Stimulated activated CD8-positive, alpha-beta memory T cell treated with anti-CD3 and anti-CD28 coated beads, Interleukin-2, amount 100 ng/mL, for 1 hour (primary cell): ENCODE data around the gene SETBP1.

Experiments used
- DNase-seq, 2 donors: peaks; one replicate each; pipeline ENCODE4 v3.0.0-alpha.2; 2020; ENCODE audit warnings: low read depth in 2 of 2

Gene SETBP1

DNA sequence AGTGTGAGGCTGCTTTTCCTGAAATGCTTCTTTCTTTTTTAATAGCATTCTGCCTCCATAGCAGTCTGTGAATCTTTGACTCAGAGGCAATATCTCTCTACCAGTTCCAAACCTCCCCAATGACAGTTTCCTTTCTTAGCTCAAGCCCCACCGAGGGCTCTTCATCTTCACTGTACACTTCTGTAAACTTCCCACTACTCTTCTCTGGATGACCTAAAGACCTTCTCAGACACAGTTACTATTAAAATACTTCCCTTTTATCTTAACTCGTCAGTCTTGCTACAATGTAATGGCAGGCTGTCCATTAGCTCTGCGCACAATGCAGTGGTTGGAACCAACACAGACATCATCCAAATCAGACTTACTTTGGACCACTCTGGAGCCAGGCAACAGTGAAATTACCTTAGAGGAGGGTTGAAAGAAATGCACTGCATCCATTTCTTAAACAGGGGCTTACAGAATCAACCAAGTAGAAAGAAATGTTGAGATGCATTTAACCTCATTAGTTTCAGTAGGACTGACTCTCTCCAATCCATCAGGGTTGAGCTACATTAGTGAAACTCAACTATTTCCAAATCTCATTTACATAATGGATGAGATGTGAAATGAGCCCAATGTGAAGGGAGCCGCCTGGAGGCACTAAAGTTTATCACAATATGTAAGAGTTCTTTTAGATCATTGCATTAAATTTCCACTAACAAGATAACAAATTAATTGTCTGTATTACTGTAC, 343.8 kb downstream of the SETBP1 start:
- no peak for DNase-seq

- no peak for DNase-seq
Observed at GRCh38 chr18:45025089-45025450, 344.4 kb downstream of the SETBP1 start.

GRCh38 chr18:45026162-45026561, 345.5 kb downstream of the SETBP1 start:
- DNase-seq, result no peak

DNA sequence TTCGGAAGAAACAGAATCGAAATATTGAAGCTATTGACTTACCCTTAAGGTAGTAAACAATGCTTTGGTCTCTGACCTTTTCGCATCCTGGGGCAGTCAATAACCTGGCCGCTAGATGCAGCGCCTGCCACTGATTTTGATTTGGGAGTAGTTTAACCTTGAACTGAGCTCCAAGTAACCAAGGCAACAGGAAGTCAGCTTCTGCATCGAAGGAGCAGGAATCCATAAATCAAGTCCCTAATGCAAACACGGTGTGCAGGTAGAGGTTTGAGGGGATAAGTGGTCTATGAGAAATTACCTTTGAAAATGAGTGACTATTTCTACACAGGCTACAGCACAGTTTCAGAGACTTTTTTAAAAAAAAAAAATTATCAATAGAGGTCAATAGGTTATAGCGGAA, 353.5 kb downstream of the SETBP1 start:
- DNase-seq, result no peak

- no peak for DNase-seq
Observed at GRCh38 chr18:45037618-45038017, 356.9 kb downstream of the SETBP1 start.

DNA sequence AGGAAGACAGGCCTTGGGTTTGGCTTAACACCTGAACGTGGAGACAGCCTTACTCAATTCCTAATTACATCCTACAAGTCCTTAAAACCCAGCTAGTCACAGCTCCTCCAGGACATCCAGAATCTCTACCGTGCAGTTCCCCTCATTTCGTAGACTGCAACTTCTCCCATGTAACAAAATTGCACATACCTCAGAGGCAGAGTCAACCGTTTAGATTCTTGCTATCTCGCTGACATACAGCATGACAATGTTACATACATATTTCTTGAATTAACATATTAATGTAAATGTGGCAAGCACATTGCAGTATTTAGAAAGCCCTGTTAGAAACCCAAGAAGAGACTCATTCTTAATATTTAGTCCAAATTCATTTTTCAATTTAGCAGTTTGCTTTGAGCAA, 358.7 kb downstream of the SETBP1 start:
- no peak for DNase-seq

DNA sequence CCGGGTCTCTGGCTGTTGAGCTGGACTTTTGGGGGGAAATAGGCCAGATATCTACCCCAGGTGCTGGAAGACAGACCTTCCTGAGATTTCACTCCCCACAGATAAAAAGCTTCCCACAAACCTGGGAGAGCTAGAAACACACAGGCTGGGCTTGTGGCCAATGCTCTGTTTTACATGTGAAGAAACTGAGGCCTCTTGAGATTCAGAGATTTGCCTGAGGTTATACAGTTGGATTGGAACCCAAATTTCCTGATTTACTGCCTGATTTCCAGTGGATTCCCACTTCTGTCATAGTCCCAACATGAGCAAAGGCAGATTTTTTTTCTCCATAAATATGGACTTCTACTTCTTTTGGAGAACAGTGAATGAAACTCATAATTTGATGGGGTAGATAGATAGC, 360.2 kb downstream of the SETBP1 start:
- DNase-seq, result no peak

DNA sequence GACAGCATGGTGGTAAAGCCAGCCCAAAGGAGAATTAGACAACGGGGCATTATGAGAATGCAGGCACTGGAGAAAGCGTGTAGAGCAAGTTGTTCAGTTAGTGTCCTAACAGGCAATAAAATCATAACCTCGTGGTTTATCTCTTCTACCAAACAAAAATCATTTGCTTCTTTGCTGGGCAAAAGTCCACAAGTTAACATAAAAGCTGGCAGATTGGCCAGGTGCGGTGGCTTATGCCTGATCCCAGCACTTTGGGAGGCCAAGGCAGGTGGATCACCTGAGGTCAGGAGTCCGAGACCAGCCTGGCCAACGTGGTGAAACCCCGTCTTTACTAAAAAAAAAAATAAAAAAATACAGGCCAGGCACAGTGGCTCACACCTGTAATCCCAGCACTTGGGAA, 364.1 kb downstream of the SETBP1 start:
- DNase-seq, result no peak

GRCh38 chr18:45046228-45046627, 365.5 kb downstream of the SETBP1 start:
- DNase-seq, result no peak

DNA sequence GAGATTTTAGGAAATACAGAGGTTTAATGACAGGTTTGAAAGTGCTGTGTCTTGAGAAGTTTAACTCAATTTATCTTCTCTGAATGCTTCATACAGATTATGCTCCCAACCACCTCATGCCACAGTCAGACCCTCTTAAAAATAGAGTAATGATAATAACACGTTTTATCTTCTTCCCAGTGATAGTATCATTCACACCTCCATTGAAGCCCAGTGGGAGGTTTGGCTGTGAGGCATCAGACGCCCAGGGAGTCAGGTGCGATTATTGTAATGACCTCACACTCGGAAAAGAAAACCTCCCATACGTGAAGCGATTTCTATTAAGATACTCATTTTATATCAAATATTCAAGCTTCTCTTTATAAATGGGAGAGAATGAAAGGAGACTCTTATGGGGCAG, 366.3 kb downstream of the SETBP1 start:
- DNase-seq, result no peak

DNA sequence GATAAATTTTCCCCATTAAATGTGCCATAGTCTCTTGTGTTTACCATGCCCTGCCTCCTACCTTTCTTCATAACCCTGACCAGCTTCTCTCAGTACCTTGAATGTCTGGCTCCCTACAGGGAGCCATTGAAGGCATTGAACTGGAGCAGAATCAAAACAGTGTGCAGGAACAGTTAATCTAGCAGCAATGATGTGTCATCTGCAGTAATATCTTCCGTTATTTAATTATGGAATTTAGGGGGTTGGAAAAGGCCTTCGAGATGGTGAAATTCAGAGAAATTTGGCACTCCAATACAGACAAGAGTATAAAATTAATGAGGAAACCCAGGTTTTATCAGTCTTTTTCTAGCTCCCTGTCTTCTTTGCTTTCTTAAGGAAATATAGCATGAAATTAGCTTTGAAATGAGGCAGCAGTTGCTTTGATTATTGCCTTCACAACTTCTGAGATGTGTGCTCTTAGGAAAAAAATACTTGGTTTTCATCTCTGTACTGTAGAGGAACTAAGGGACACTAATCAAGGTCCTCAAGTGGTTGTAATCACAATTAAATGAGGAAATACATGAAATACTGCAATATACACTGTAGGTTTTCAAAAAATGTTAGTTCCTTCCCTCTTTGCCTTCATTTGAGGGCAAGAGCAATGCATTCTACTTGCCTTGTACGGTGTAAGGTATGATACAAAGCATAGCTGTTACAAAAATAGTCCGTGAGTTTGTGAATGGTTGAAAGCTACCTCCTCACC, 369.1 kb downstream of the SETBP1 start:
- no peak for DNase-seq

GRCh38 chr18:45050712-45051601, 370.3 kb downstream of the SETBP1 start:
- no peak for DNase-seq

DNA sequence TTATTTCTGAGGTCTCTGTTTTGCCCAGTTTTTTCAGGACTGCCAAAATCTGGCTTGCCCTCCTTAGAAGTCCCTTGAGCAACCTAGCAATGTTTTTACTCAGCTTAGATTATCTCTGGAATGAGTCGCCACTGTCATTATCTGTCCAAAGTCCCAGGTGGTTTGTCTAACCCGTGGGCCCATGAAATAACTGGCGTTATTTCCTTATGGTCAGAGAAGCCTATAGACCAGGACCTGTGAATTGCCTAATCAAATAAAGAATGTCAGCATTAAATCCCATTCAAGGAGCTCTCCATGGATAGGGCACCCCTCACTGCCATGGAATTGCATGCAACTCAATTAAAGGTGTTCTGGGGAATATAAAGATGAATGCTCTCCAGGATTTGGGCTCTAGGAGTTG, 373.9 kb downstream of the SETBP1 start:
- DNase-seq, result no peak

DNA sequence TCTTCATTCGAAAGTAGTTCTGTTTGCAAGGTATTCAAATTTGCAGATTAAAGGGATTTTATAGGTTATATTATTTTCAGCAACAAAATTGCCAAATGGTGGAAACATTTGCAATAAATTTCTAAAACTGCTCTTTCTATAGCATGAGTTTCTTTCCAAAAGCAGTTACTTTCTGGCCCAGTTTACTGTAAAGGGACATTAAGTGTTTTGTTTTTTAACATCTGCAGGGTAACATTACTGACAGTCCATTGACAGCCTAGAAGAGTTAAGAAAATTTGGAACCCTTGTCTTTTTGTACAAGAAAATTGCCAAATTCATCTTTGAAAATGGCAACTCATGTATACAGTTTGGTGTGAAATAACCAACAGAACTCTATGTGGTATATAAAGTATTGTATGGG, 375.1 kb downstream of the SETBP1 start:
- no peak for DNase-seq

- no peak for DNase-seq
Observed at GRCh38 chr18:45056926-45057325, 376.2 kb downstream of the SETBP1 start.

- DNase-seq, result no peak
Observed at GRCh38 chr18:45057955-45058600, 377.4 kb downstream of the SETBP1 start.

DNA sequence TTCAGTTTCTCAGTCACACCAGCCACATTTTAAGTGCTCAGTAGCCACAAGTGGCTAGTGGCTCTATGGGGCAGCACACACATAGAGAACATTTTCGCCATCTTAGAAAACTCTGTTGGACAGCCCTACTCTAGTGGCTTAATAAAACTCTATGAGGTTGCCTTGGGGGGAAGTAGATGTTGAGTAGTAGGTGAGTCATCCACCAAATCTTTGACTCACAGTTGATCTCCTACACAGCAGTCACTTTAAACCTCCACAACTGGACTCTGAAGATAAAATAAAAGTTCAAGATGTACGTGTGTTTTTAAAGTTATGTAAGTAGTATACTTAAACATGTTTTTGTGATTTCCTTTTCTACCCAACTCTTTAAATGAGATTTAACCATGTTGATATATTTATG, 379.0 kb downstream of the SETBP1 start:
- DNase-seq, result no peak

DNA sequence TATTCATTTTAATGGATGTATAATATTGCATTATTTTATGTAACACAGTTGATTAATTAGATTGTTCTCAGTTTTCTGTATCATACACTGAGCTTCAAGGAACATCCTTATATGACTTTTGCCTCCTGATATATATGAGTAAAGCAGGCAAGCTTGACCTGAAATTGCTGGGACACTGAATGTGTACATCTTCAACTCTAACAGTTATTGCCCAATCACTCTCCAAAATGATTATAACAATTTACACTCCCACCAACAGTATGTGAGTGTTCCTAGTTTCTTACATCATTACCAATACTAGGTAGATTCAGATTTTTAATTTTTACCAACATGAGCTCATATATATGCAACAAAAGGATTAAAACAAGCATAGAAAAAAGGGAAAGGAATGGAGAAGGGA, 379.4 kb downstream of the SETBP1 start:
- DNase-seq, result no peak

- DNase-seq, result no peak
Observed at GRCh38 chr18:45061359-45061758, 380.7 kb downstream of the SETBP1 start.

DNA sequence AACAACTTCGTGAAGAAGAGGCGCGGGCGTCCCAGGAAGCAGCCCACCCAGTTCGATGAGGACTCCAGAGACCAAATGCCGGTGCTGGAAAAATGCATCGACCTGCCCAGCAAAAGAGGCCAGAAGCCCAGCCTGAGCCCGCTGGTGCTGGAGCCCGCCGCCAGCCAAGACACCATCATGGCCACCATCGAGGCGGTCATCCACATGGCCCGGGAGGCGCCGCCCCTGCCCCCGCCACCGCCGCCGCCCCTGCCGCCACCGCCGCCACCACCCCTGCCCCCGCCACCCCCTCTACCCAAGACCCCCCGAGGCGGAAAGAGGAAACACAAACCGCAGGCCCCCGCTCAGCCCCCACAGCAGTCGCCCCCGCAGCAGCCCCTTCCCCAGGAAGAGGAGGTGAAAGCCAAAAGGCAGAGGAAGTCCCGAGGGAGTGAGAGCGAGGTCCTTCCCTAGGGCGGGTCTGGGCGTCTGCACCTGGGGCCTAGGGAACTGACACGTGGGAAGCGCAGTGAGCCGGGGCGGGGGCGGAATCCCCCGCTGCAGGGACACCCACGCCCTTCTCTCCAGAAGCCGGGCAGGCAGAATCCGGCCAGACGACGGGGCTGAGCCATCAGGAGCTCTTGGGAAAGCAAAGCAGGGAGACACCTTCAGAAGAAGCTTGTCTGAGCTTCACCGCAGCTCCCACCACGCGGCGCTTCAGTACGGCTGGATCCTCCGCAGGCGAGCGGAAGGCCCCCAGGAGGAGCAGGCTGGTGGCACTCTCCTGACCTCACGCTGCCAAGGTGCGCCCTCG, 382.8 kb downstream of the SETBP1 start:
- DNase-seq, result no peak

DNA sequence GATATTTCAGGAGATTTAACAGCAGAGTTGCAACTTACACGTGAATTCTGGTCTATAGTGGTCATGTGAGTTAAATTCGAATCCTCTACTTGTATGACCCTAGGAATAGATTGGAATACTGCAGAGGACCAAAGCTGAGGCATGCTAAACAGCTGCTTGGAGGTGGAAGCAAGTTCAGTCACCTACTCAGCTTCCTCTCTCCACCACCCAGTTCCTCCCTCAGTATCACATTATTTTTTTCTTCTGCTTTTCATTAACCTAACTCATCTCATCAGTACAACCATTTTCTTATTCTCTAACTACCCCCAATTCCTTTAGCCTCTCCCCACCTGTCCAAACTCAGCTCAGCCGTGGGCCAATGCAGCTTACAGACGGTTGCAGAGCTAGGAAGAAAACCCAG, 385.5 kb downstream of the SETBP1 start:
- no peak for DNase-seq
